Kidney epithelial cell (primary cell): ENCODE measurements around the gene PXDN. TPM values are rescaled to one million over a fixed set of nuclear protein-coding genes. Genes with fewer than 3 reads are reported as not detected.

ENCODE experiments used
- DNase-seq: peaks from one replicate; pipeline ENCODE4 v3.0.0-alpha.2; 2010; ENCODE audit warnings: low read depth
- H3K27me3 ChIP-seq: 2 replicates; pipeline ENCODE4 v1.6.0; 2011; ENCODE audit warnings: low read length; ENCODE audit not compliant: control insufficient read depth, insufficient read depth
- H3K36me3 ChIP-seq: 2 replicates; pipeline ENCODE4 v1.5.1; 2011; ENCODE audit warnings: low read length; ENCODE audit not compliant: control insufficient read depth, insufficient read depth
- H3K4me3 ChIP-seq: 2 replicates; pipeline ENCODE4 v1.5.1; 2011; ENCODE audit warnings: low read depth, mild to moderate bottlenecking, control low read depth, low read length
- CTCF ChIP-seq: IDR thresholded peaks from 2 replicates; pipeline ENCODE4 v1.5.1; 2011; ENCODE audit warnings: mild to moderate bottlenecking, moderate library complexity, low read length, control low read depth, inconsistent platforms; ENCODE audit not compliant: insufficient read depth, poor library complexity, severe bottlenecking
- total RNA-seq: library from RNA; depleted of rRNA; stranded (reverse); fragments of >200 nt; gene quantifications from 2 replicates; pipeline ENCODE4 v1.2.3, GENCODE V29; 2015

PXDN gene
- total RNA-seq, 1 donor from 2014 or later: 287 TPM

DNA sequence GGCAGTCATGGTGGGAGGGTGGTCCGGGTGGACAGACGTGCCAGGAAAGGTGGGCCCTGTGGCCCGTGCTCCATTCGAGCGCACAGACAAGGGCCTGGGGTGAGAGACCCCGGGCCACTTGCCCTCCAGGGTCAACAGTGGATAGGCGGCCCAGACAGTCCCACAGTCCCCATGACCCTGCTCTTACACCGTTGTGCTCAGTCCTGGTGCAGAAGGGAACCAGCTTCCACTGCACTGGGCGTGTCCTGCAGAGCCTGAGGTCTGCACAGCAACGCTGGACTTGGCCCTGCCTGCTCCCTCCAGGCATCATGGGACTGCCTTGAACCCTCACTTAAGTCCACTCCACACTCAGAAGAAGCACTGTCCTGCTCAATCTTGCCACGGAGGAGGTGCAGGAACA, 52.0 kb downstream of the PXDN start:
- TF ChIP-seq CTCF: no peak
- Histone ChIP-seq H3K36me3 (peaks cover 1% of the 10 kb centered on the region), H3K4me3 (no peak overlapping the region), H3K27me3 (no peaks in the 10 kb centered on the region)
- no peak for DNase-seq

DNA sequence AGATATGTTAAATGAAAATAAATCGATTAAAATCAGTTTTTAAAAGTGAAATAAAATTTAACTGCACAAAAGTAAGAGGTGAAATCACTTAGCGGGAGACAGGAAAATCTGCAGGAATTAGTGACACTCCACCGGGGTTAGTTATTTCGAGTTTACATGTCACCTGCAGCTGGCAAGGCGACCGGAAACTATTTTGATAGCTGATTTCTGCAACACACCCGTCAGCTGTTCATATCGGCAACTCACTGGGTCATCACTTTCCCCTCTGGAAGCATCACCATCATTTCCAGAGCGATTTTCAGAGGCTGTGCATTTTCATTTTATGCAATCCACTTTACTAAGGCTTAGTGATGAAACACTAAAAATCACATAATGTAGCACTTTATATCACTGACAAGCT, 52.9 kb downstream of the PXDN start:
- TF ChIP-seq CTCF: no peak
- no peaks in the 10 kb centered on the region for H3K27me3 ChIP-seq
- no peak overlapping the region for H3K4me3 ChIP-seq
- peaks cover 2% of the 10 kb centered on the region for H3K36me3 ChIP-seq
- DNase-seq: no peak

- Histone ChIP-seq H3K36me3 (peaks cover 4% of the 10 kb centered on the region), H3K27me3 (no peaks in the 10 kb centered on the region), H3K4me3 (no peak overlapping the region)
- TF ChIP-seq CTCF: no peak
- DNase-seq: no peak
These were observed 54.1 kb downstream of the PXDN start for GRCh38 chr2:1690056-1690775.

- Histone ChIP-seq H3K4me3 (no peak overlapping the region), H3K36me3 (peaks cover 4% of the 10 kb centered on the region), H3K27me3 (no peaks in the 10 kb centered on the region)
- no peak for DNase-seq
- TF ChIP-seq CTCF: no peak
These were observed 55.5 kb downstream of the PXDN start for GRCh38 chr2:1688859-1689258.

DNA sequence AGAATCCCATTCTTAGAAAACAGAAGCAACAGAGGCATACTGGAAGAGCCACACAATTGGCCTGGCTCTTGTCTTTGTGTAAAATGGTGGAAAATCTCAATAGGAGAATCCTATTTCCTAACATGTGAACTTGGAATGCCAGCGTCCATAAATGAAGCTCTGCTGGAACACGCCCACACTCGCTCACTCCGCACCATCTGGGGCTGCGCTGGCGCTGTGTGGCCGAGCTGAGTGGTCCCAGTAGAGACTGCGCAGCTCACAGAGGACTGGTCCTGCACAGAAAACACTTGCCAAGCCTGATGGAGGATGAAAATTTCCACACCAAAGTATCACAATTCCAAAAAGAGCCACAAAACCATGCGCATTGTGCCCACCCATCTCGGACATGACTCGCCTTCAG, 56.2 kb downstream of the PXDN start:
- Histone ChIP-seq H3K36me3 (peaks cover 4% of the 10 kb centered on the region), H3K4me3 (no peak overlapping the region), H3K27me3 (no peaks in the 10 kb centered on the region)
- no peak for TF ChIP-seq CTCF
- DNase-seq: no peak

GRCh38 chr2:1687254-1687653, 57.1 kb downstream of the PXDN start:
- no peak for TF ChIP-seq CTCF
- H3K4me3 ChIP-seq: no peak overlapping the region
- H3K27me3 ChIP-seq: no peaks in the 10 kb centered on the region
- no peak for DNase-seq
- H3K36me3 ChIP-seq: peaks cover 3% of the 10 kb centered on the region
